ENCODE data around the gene HSPA12B. TPM values are rescaled to one million over a fixed set of nuclear protein-coding genes. Genes with fewer than 3 reads are reported as not detected.

The HSPA12B gene
- total RNA-seq, 1 experiment from 2014 or later = 2.7 TPM

DNA sequence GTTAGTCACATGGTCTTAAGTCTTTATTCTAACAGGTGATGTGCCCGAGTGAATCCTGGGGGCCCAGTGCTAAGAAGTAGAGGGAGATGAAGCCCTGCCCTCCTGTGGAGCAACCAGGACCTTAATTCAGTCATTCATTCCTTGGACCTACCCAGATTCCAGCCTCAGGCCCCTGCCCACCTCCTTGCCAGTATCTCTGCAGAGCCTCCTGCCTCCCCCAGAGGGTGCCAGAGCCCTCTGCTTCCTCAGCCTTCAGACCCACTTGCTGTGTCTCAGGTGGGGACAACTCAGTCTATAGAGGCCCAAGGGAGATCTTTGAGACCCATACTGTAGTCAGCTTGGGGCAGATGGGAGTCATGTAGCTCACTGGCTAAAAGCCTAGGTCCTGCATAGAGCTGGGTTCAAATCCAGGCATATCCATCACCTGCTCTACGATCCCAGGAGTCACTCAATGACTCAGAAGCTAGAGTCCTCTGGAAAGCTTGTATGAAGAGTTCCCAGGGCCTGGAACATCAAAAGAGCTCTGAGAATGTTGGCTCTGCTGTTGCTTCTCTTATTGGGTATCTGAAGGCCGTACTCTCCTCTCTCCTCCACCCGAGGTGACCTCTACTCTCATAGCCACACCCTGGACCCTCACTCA lies 16.2 kb upstream of the HSPA12B start:
- Histone ChIP-seq H4K8ac (replicated peaks; ENCODE audit: insufficient read length, low read depth, low read length) (no peak overlapping the region), H3K9ac (ENCODE audit: extremely low read depth, insufficient read length, low read length) (no peak overlapping the region), H3K4me2 (ENCODE audit: insufficient read depth, insufficient read length, low read length) (no peak overlapping the region), H3K18ac (ENCODE audit: insufficient read length, low read depth, low read length) (no peak overlapping the region), H3K27me3 (ENCODE audit: insufficient read depth, low read length) (no peaks in the 10 kb centered on the region; the same call in 1 of the 2 replicates), H3K23me2 (ENCODE audit: insufficient read length, low read depth, low read length, poor library complexity, severe bottlenecking) (no peaks in the 10 kb centered on the region), H4K5ac (ENCODE audit: insufficient read length, low read depth, low read length) (no peak overlapping the region), H2BK15ac (ENCODE audit: low read depth, low read length) (no peak overlapping the region; the same call in 1 of the 2 replicates), H3K79me2 (ENCODE audit: insufficient read depth, low read length) (no peaks in the 10 kb centered on the region), H2AFZ (ENCODE audit: low read length) (no peak overlapping the region), H2AK5ac (ENCODE audit: insufficient read length, low read length) (peak overlapping the region; percentile 54), H2BK120ac (ENCODE audit: low read depth, low read length, poor library complexity, severe bottlenecking) (no peak overlapping the region), H3T11ph (ENCODE audit: low read length) (no peak overlapping the region), H3K23ac (ENCODE audit: insufficient read length, low read depth, low read length) (no peak overlapping the region), H2BK5ac (ENCODE audit: insufficient read length, low read length) (no peak overlapping the region), H3K79me1 (ENCODE audit: insufficient read depth, low read depth, low read length, poor library complexity, severe bottlenecking) (no peaks in the 10 kb centered on the region), H2BK20ac (ENCODE audit: low read depth, low read length, poor library complexity, severe bottlenecking) (no peak overlapping the region), H3K4me1 (ENCODE audit: insufficient read depth, low read length) (no peaks in the 10 kb centered on the region), H3K14ac (ENCODE audit: insufficient read depth, low read length) (no peak overlapping the region), H3K27ac (ENCODE audit: insufficient read length, low read depth, low read length) (no peak overlapping the region), H2BK12ac (ENCODE audit: insufficient read length, low read depth, low read length) (no peak overlapping the region), H4K91ac (ENCODE audit: insufficient read length, low read depth, low read length) (no peak overlapping the region), H4K20me1 (ENCODE audit: control insufficient read depth, insufficient read depth, insufficient read length) (no peaks in the 10 kb centered on the region), H3K4ac (ENCODE audit: low read depth, low read length) (no peak overlapping the region), H3K56ac (ENCODE audit: insufficient read length, low read depth, low read length) (no peak overlapping the region), H3K9me3 (ENCODE audit: control insufficient read depth, low read depth, low read length) (no peaks in the 10 kb centered on the region)
- TF ChIP-seq, protein P1, sequence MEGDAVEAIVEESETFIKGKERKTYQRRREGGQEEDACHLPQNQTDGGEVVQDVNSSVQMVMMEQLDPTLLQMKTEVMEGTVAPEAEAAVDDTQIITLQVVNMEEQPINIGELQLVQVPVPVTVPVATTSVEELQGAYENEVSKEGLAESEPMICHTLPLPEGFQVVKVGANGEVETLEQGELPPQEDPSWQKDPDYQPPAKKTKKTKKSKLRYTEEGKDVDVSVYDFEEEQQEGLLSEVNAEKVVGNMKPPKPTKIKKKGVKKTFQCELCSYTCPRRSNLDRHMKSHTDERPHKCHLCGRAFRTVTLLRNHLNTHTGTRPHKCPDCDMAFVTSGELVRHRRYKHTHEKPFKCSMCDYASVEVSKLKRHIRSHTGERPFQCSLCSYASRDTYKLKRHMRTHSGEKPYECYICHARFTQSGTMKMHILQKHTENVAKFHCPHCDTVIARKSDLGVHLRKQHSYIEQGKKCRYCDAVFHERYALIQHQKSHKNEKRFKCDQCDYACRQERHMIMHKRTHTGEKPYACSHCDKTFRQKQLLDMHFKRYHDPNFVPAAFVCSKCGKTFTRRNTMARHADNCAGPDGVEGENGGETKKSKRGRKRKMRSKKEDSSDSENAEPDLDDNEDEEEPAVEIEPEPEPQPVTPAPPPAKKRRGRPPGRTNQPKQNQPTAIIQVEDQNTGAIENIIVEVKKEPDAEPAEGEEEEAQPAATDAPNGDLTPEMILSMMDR (conservative IDR thresholded peaks at IDR 0.05) = peak; percentile 94
- Mint-ChIP-seq H3K4me3 (no peak overlapping the region; a peak in 1 of 5 replicates), H3K27me3 (ENCODE audit: low read depth) (peaks cover 3% of the 10 kb centered on the region), H3K27ac (no peak overlapping the region), H3K4me1 (peaks cover 6 to 8% of the 10 kb centered on the region in 2 experiments), H3K36me3 (ENCODE audit: insufficient read depth in 1 of 3, low read depth in 3 of 3) (no peaks in the 10 kb centered on the region), H3K9me3 (no peaks in the 10 kb centered on the region)
- peak; percentile 79 for DNase-seq
- WGBS (ENCODE audit: extremely low coverage, insufficient read length, low lambda C conversion rate) = no CpG with 5 or more reads among the region's 4 CpGs

Data from H9 (cell line).